Erythroblast (primary cell): ENCODE data around the gene TAS2R1.

Experiments
- GATA1 ChIP-seq: IDR thresholded peaks from 2 replicates; pipeline ENCODE4 v1.6.1; 2011; ENCODE audit warnings: low read depth, mild to moderate bottlenecking, control low read depth, low read length, moderate library complexity
- POLR2A ChIP-seq: IDR thresholded peaks from 2 replicates; pipeline ENCODE4 v1.6.1; 2011; ENCODE audit warnings: mild to moderate bottlenecking, low read length

- TF ChIP-seq POLR2A = no peak
- TF ChIP-seq GATA1 = no peak
Observed at GRCh38 chr5:9613360-9613759, 16.8 kb downstream of the TAS2R1 start.
